Measurements from ENCODE around the gene B4GALT2.

B4GALT2 gene

DNA sequence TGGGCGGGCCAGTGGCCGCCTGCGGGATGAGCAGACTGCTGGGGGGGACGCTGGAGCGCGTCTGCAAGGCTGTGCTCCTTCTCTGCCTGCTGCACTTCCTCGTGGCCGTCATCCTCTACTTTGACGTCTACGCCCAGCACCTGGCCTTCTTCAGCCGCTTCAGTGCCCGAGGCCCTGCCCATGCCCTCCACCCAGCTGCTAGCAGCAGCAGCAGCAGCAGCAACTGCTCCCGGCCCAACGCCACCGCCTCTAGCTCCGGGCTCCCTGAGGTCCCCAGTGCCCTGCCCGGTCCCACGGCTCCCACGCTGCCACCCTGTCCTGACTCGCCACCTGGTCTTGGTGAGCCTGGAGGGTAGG lies 2.1 kb downstream of the B4GALT2 start:
- TF ChIP-seq Cebpa-rat (IDR thresholded peaks at IDR 0.05): no peak
- Histone ChIP-seq H4K20me1 (peaks cover 28 to 80% (median 57%) of the 10 kb centered on the region in 11 experiments), H3K27me3 (no peaks in the 10 kb centered on the region), H3K36me3 (peaks cover 28 to 73% (median 64%) of the 10 kb centered on the region in 11 experiments), H3K4me2 (peak overlapping the region; percentile 89 to 100 (median 98)), H3K4me1 (peaks cover 45 to 68% (median 62%) of the 10 kb centered on the region in 10 experiments), H3K4me3 (peak overlapping the region in 7 of 10 experiments; percentile 75 to 100 (median 98); a peak in 10 of 20 replicates), H3K9me3 (replicated peaks in 1 of 11) (no peaks in the 10 kb centered on the region), H3K27ac (peak overlapping the region in 2 of 11 experiments; percentile 28 to 87; a peak in 1 of 22 replicates), H3K9ac (peak overlapping the region in 9 of 11 experiments; percentile 5 to 100 (median 97); a peak in 12 of 22 replicates)

DNA sequence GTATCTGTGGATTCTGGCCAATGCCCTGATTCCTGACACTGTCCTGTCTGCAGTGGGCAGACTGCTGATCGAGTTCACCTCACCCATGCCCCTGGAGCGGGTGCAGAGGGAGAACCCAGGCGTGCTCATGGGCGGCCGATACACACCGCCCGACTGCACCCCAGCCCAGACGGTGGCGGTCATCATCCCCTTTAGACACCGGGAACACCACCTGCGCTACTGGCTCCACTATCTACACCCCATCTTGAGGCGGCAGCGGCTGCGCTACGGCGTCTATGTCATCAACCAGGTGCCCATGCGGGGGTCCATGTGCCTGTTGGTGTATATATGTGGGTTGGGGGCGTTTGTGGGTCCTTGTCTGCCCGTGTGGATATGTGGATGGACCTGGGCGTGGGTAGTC lies 2.6 kb downstream of the B4GALT2 start:
- TF ChIP-seq Cebpa-rat (IDR thresholded peaks at IDR 0.05): no peak

DNA sequence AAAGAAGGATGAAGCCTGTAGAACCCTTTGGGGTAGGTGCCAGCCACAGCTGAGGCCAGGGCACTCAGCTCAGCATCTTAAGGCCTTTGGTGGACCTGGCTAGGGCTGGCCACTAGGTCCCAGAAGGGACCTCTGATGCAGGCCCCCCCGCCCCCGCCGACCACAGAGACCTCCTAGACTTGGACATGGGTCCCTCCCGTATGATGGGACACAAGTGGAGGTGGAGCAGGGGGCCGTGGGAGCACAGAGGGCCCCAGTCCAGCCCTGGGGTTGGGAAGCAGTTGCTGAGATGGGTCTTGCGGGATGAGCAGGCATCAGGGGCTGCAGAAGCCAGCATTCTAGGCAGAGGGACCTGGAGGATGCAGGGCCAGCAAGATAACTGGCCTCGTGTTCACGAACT lies 3.2 kb downstream of the B4GALT2 start:
- peaks cover 17 to 75% (median 46%) of the 10 kb centered on the region in 11 experiments for H4K20me1 ChIP-seq

More for the DNA sequence above, 2.6 kb downstream of the B4GALT2 start:
- Histone ChIP-seq H3K4me1 (peaks cover 40 to 63% (median 57%) of the 10 kb centered on the region in 10 experiments), H3K27me3 (no peaks in the 10 kb centered on the region), H3K36me3 (peaks cover 23 to 73% (median 64%) of the 10 kb centered on the region in 11 experiments), H3K9ac (peak overlapping the region in 4 of 11 experiments; percentile 97 to 99 (median 98); a peak in 5 of 22 replicates), H3K9me3 (replicated peaks in 1 of 11) (no peaks in the 10 kb centered on the region), H3K4me3 (peak overlapping the region in 2 of 10 experiments; percentile 97 to 99; a peak in 2 of 20 replicates), H3K27ac (peak overlapping the region in 1 of 11 experiments; percentile 87; a peak in 1 of 22 replicates), H4K20me1 (peaks cover 23 to 77% (median 52%) of the 10 kb centered on the region in 11 experiments), H3K4me2 (peak overlapping the region in 9 of 11 experiments; percentile 89 to 99 (median 98); a peak in 17 of 22 replicates)

DNA sequence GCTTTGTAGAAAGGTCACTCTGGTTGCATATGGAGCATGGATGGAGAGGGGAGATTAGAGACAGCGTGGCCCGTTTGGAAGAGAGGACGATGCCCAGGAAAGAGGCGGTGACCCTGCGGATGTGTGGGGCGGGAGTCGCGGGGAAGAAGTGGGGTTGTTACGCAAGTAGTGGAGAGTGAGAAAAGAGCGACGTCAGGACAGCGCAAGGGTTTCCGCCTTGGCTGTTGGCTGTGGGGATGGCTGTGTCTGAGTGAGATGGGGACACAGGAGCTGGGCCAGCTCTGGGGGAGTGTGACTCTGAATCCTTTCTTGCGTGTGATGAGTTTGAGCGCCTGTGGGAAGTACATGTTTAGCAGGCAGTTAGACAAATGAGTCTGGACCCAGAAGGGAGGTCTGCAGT lies 3.8 kb downstream of the B4GALT2 start:
- H3K9me3 ChIP-seq (replicated peaks in 1 of 11): no peaks in the 10 kb centered on the region
- no peaks in the 10 kb centered on the region for H3K27me3 ChIP-seq
- H4K20me1 ChIP-seq: peaks cover 11 to 69% (median 40%) of the 10 kb centered on the region in 11 experiments
- H3K27ac ChIP-seq: no peak overlapping the region
- H3K36me3 ChIP-seq: peaks cover 11 to 73% (median 56%) of the 10 kb centered on the region in 11 experiments
- peak overlapping the region in 3 of 11 experiments; percentile 4 to 95 (median 15); a peak in 2 of 22 replicates for H3K4me2 ChIP-seq
- peak overlapping the region in 3 of 11 experiments; percentile 8 to 41 (median 15); a peak in 1 of 22 replicates for H3K9ac ChIP-seq
- TF ChIP-seq Cebpa-rat (IDR thresholded peaks at IDR 0.05): no peak
- H3K4me1 ChIP-seq: peaks cover 28 to 51% (median 45%) of the 10 kb centered on the region in 10 experiments
- no peak overlapping the region for H3K4me3 ChIP-seq

More for the DNA sequence above, 3.2 kb downstream of the B4GALT2 start:
- peaks cover 17 to 73% (median 60%) of the 10 kb centered on the region in 11 experiments for H3K36me3 ChIP-seq
- H3K27ac ChIP-seq: no peak overlapping the region
- no peaks in the 10 kb centered on the region for H3K27me3 ChIP-seq
- 0 out of 22 replicates have a peak overlapping the region, but pooled peaks of 2 of the 11 experiments have one; percentile 14 to 15 for H3K9ac ChIP-seq
- H3K4me2 ChIP-seq: peak overlapping the region in 5 of 11 experiments; percentile 89 to 99 (median 99); a peak in 5 of 22 replicates
- no peak for TF ChIP-seq Cebpa-rat (IDR thresholded peaks at IDR 0.05)
- peaks cover 34 to 57% (median 51%) of the 10 kb centered on the region in 10 experiments for H3K4me1 ChIP-seq
- no peak overlapping the region for H3K4me3 ChIP-seq
- no peaks in the 10 kb centered on the region for H3K9me3 ChIP-seq (replicated peaks in 1 of 11)

DNA sequence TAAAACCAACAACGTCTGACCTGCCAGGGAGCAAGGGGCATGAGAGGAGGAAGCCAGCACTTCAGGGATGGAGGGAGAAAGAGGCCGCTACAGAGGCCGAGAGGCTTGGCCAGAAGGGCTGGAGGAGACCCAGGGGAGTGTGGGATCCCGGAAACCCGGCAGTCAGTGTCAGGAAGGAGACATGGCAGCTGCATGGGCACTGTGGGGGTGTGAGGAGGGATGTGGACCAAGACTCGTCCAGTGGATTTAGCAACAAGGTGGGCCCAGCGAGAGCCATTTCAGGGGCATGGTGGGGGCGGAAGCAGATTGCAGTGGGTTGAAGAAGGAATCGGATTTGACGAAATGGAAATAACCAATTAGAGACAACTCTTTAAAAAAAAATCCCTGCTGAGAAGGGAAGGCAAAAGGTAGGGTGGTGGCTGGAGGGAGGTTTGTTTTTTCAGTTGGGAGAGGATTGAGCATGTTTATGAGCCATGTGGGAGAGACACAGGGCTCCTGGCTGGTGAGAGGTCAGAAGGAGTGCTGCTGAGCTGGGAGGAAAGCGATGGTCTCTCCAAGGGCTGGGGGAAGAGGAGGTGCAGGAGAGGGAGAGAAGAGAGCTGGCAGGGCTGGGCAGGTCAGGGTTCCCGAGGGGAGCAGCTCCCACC lies 4.4 kb downstream of the B4GALT2 start:
- Histone ChIP-seq H3K9ac (peak overlapping the region in 2 of 11 experiments; percentile 8 to 41; a peak in 3 of 22 replicates), H3K4me3 (no peak overlapping the region), H3K9me3 (replicated peaks in 1 of 11) (no peaks in the 10 kb centered on the region), H3K4me1 (peaks cover 23 to 46% (median 40%) of the 10 kb centered on the region in 10 experiments), H3K27me3 (no peaks in the 10 kb centered on the region), H3K36me3 (peaks cover 6 to 69% (median 54%) of the 10 kb centered on the region in 11 experiments), H3K27ac (no peak overlapping the region), H3K4me2 (peak overlapping the region in 3 of 11 experiments; percentile 4 to 95 (median 15); a peak in 1 of 22 replicates), H4K20me1 (peaks cover 5 to 64% (median 35%) of the 10 kb centered on the region in 11 experiments)
- TF ChIP-seq Cebpa-rat (IDR thresholded peaks at IDR 0.05): no peak

DNA sequence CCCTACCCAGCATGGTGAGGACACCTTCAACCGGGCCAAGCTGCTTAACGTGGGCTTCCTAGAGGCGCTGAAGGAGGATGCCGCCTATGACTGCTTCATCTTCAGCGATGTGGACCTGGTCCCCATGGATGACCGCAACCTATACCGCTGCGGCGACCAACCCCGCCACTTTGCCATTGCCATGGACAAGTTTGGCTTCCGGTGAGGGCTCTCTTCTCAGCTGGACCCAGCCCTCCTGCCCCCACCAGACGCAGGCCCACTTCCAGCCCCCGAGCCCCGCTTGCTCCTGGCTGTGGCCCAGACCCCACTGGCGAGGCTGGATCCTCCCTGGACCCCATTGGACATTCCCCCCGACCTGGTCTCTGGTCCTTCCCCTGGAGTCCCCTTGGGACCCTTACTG lies 5.8 kb downstream of the B4GALT2 start:
- H3K27me3 ChIP-seq: no peaks in the 10 kb centered on the region
- H4K20me1 ChIP-seq: peaks cover 0 to 60% (median 29%) of the 10 kb centered on the region in 11 experiments; a peak in 15 of 22 replicates
- no peak overlapping the region for H3K9ac ChIP-seq
- H3K36me3 ChIP-seq: peaks cover 5 to 67% (median 52%) of the 10 kb centered on the region in 11 experiments; a peak in 21 of 22 replicates
- no peak overlapping the region for H3K4me2 ChIP-seq
- H3K4me1 ChIP-seq: peaks cover 16 to 39% (median 33%) of the 10 kb centered on the region in 10 experiments
- no peaks in the 10 kb centered on the region for H3K9me3 ChIP-seq (replicated peaks in 1 of 11)
- TF ChIP-seq Cebpa-rat (IDR thresholded peaks at IDR 0.05): no peak
- H3K27ac ChIP-seq: no peak overlapping the region
- H3K4me3 ChIP-seq: no peak overlapping the region

DNA sequence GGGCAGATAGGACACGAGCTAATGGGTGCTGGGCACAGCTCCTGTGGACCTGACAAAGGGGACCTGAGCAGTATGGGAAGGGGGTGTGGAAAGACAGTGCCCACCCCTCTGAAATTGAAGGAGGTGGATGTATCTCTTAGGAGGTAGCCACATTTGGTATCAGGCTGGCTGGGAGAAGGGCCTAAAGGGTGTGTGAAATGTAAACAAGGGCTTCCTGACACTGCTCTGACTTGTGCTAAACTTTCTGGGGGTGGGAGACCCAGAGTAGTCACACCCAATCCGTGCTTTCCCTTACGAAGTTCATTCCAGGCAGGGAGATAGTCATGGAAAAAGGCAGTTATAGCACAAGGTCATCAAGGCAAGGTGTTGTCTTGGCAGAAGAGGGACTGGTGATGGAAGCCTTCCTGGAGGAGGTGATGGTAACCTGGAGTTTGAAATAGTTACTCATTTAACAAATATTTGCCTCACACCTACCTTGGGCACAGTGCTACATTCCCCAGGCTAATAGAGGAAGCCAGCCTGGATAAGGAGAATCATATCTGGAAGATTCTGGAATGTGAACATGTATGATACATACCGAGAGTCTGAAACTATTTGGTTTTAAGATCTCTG lies 7.1 kb downstream of the B4GALT2 start:
- Histone ChIP-seq H3K4me1 (peaks cover 15 to 33% (median 29%) of the 10 kb centered on the region in 10 experiments), H3K4me3 (no peak overlapping the region), H3K9ac (no peak overlapping the region), H4K20me1 (peaks cover 0 to 49% (median 26%) of the 10 kb centered on the region in 11 experiments; a peak in 15 of 22 replicates), H3K27me3 (no peaks in the 10 kb centered on the region), H3K9me3 (replicated peaks in 1 of 11) (no peaks in the 10 kb centered on the region), H3K4me2 (no peak overlapping the region), H3K27ac (no peak overlapping the region), H3K36me3 (peaks cover 5 to 67% (median 52%) of the 10 kb centered on the region in 11 experiments; a peak in 21 of 22 replicates)
- no peak for TF ChIP-seq Cebpa-rat (IDR thresholded peaks at IDR 0.05)

DNA sequence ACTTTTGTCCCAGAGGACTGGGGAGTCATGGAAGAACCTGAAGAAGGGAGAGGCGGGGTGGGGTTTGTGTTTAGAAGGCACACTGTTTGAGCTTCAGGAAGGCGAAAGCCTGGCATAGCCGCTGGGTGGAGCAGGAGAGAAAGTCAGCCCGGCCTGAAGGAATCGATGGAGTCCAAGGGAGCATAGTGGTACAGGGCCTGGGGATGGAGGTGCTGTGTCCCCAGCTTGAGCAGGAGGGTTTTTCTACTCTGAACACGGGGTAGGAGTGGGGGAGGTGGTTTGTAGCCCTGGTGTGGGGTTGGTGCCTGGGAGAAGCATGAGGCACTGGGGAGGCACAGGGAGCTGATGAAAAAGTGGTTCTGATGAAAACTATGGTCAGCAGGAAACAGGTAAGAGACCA lies 7.7 kb downstream of the B4GALT2 start:
- peaks cover 5 to 61% (median 50%) of the 10 kb centered on the region in 11 experiments; a peak in 21 of 22 replicates for H3K36me3 ChIP-seq
- no peaks in the 10 kb centered on the region for H3K9me3 ChIP-seq (replicated peaks in 1 of 11)
- no peak overlapping the region for H3K4me2 ChIP-seq
- no peak overlapping the region for H3K9ac ChIP-seq
- no peak overlapping the region for H3K27ac ChIP-seq
- H3K27me3 ChIP-seq: no peaks in the 10 kb centered on the region
- peaks cover 0 to 43% (median 23%) of the 10 kb centered on the region in 11 experiments; a peak in 14 of 22 replicates for H4K20me1 ChIP-seq
- no peak for TF ChIP-seq Cebpa-rat (IDR thresholded peaks at IDR 0.05)
- H3K4me1 ChIP-seq: peaks cover 11 to 29% (median 24%) of the 10 kb centered on the region in 10 experiments
- no peak overlapping the region for H3K4me3 ChIP-seq
